Panc1 (cell line): ENCODE measurements around the gene SLC35A3.

ENCODE experiments used
- CTCF ChIP-seq: fragments of 450-650 bp; IDR thresholded peaks from 2 replicates; pipeline ENCODE4 v1.5.1; 2017; ENCODE audit warnings: mild to moderate bottlenecking
- POLR2AphosphoS5 ChIP-seq: IDR thresholded peaks from 2 replicates; pipeline ENCODE4 v1.6.1; 2012; ENCODE audit warnings: mild to moderate bottlenecking, low read depth, low read length, moderate library complexity
- REST ChIP-seq, 2 experiments: IDR thresholded peaks; 2 replicates each; pipeline ENCODE4 v1.6.1; 2011 to 2012; ENCODE audit warnings: low read depth in 2 of 2, control low read depth in 1 of 2, low read length in 1 of 2, mild to moderate bottlenecking in 1 of 2, moderate library complexity in 1 of 2; ENCODE audit not compliant: insufficient read depth in 1 of 2
- SIN3A ChIP-seq: IDR thresholded peaks from 2 replicates; pipeline ENCODE4 v1.6.1; 2012; ENCODE audit warnings: low read depth, mild to moderate bottlenecking, low read length, moderate library complexity, borderline replicate concordance; ENCODE audit not compliant: insufficient read depth
- TCF7L2 ChIP-seq: IDR thresholded peaks from 2 replicates; pipeline ENCODE4 v1.6.1; 2011; ENCODE audit warnings: mild to moderate bottlenecking, low read depth, low read length, inconsistent platforms

- TF ChIP-seq CTCF (no peak), REST (IDR thresholded peaks at IDR 0.05; ENCODE audit: insufficient read depth in 1 of 2, low read depth in 2 of 2, low read length in 1 of 2) (no peak), POLR2AphosphoS5 (no peak), TCF7L2 (no peak), SIN3A (no peak)
Measured at GRCh38 chr1:100051893-100052292, 82.1 kb downstream of the SLC35A3 start.
